Stimulated activated CD4-positive, alpha-beta T cell treated with anti-CD3 and anti-CD28 coated beads, Interleukin-12 subunit alpha, Interleukin-12 subunit beta, amount 100 ng/mL, for 48 hours (primary cell): Measurements from ENCODE around the gene CDX4.
"Not testable (repeated sequence)": the region's sequence is repeated elsewhere in the genome, so short reads cannot be mapped to it uniquely, and the experiment has no call there.

Experiments used
- DNase-seq, 3 donors: peaks; one replicate each; pipeline ENCODE4 v3.0.0-alpha.2; 2020; ENCODE audit warnings: low read depth in 2 of 3, low spot score in 1 of 3

Gene CDX4, protein sequence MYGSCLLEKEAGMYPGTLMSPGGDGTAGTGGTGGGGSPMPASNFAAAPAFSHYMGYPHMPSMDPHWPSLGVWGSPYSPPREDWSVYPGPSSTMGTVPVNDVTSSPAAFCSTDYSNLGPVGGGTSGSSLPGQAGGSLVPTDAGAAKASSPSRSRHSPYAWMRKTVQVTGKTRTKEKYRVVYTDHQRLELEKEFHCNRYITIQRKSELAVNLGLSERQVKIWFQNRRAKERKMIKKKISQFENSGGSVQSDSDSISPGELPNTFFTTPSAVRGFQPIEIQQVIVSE

DNA sequence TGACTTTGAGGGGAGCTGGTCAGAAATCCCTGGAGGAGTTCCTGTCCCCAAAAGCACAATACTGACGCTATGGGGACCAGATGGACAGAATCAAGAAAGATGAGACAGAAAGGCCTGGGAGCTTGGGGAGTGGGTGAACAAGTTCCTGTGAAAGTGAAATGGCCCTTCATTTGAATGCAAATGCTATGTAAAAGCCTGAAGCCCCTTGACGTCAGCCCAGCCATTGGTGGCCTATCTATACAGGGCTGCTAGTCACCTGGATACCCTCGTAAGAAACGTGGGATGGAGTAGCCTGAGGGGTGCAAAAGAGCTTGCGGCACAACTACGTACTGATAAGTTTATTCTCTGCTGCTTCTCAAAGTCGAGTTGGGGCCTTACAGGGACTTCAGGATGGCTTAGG lies at the start of gene CDX4:
Gene CDX4 (plus strand): TSS at position 223 of the 400 bp plus-strand sequence. CDS start 201 bp downstream, outside the sequence.
- no peak for DNase-seq

DNA sequence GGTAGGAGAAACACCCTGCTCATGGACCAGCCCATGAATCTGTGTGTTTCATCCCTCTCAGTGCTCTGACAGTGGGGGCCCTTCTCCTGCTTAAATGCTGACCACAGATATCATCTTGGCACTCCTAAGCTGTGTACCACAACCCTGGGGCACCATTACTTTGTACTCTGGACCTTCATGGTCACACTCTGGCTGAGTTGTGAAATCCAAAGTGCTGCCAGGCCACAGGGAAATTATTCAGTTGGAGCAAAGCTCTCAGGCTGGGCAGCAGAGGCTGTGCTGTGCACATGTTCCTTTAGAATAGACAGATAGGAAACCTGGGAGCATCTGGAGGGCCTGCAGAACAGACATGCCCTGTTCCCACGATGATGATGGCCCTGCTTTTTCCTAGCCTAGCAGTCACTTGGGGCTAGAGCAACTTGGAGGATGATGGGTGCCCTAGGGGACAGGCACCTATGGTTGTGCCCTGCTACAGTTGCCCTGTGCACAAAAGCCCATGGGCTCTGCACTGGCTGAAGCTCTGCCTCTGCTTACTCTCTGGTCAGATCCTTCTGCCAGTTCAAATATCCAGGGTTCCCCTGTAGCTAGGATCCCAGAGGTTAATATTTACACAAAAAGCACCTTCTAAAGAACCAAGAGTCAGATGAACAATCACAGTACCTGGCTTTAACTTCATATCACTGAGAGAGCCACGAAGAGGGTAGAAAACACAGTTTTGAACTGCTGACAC lies 48.5 kb upstream of the CDX4 start:
- DNase-seq: no peak

DNA sequence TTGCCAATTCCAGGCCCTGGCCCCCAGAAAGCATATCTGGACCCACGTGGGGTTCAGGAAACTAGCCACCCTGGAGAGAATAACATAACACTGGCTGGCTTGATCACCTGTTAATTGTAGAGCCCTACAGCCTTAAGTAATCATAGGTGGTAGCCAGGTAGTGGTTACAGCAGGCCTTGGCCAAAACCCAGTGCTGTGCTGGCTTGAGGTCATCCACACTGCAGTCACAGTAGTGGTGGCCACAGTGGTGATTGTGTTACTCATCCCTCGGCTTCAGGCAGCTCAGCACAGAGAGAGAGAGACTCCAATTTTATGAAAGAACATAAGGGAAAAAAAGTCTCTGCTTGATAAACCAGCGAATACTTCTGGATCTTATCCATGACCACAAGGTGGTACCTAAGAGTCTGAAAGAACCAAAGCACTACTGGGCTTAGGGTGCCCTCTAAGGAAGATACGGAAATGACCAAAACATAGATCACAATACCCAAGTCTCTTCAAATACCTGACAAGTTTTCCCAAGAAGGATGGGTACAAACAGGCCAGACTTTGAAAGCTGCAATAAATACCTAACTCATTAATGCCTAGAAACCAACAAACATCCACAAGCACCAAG lies 46.6 kb upstream of the CDX4 start:
- DNase-seq: no peak

DNA sequence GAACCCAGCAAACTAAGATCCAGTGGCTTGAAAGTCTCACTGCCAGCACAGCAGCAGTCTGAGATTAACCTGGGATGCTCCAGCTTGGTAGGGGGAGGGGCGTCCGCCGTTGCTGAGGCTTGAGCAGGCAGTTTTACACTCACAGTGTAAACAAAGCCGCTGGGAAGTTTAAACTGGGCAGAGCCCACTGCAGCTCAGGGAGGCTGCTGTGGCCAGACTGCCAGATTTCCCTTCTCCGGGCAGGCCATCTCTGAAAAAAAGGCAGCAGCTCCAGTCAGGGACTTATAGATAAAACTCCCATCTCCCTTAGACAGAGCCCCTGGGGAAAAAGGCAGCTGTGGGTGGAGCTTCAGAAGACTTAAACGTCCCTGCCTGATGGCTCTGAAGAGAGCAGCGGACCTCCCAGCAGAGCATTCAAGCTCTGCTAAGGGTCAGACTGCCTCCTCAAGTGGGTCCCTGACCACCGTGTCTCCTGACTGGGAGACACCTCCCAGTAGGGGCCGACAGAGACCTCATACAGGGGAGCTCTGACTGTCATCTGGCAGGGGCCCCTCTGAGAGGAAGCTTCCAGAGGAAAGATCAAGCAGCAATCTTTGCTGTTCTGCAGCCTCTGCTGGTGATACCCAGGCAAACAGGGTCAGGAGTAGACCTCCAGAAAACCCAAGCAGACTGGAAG lies 45.1 kb upstream of the CDX4 start:
- no peak for DNase-seq

DNA sequence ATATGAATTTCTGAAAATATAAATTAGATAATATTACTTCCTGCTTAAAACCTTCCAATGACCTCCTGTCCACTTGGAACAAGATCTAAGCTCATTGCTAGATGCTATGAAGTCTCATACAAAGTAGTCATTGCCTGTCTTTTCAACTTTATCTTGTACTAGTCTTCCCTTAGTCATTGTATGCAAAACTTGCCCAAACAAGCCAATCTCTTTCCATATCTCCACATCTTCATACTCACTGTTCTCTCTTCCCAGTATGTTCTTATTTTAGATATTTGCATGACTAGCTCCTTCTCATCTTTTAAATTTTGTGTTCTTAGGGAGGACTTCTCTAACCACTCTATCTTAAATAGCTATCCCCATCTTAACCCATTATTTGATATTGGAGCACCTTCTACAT lies 33.9 kb upstream of the CDX4 start:
- no peak for DNase-seq

DNA sequence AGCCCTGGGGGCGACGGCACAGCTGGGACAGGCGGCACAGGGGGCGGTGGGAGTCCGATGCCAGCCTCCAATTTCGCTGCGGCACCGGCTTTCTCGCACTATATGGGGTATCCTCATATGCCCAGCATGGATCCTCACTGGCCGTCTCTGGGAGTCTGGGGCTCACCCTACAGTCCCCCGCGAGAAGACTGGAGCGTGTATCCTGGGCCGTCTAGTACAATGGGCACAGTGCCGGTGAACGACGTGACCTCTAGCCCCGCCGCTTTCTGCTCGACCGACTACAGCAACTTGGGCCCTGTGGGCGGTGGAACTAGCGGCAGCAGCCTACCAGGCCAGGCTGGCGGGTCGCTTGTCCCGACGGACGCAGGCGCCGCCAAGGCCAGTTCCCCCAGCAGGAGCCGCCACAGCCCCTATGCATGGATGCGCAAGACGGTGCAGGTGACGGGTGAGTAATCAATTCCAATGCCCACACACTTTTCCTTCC lies 500 bp downstream of the CDX4 start:
- no peak for DNase-seq

DNA sequence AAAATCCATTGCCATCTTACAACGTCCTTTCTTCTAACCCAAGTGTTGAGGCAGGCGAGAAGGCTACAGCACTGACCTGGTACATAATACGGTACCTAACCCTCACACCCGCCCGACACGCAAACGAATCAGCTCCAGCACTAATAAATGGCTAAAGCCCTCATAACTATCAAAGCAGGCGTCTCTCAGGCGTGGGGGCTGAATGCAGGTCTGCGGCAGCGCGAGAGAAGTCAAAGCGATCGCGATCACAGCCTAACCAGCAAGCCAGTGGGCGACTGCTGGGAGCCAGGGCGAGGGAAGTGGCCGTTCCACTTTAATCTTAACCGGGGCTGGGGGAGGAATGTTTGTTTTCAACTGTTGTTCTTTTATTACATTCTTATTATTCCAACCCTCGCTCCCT lies 1.5 kb downstream of the CDX4 start:
- DNase-seq: no peak

DNA sequence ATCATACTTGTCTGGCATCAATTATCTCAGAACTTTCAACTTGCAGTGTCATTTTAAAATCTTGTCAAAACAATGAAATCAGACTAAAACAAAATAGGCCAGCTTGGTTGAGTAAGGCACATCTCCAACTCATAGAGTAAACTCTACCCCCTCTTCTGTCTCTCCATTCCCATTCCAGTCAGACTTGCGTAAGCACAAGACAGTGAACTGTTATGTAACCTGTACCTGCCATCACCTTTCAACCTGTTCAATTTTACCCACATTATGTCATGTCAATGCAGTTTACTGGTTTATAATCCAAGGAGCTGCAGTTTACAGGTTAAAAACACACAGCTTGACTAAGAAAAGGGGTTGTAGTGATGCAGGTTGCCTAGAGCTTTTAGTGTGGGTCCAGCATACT lies 8.3 kb downstream of the CDX4 start:
- DNase-seq: no peak

DNA sequence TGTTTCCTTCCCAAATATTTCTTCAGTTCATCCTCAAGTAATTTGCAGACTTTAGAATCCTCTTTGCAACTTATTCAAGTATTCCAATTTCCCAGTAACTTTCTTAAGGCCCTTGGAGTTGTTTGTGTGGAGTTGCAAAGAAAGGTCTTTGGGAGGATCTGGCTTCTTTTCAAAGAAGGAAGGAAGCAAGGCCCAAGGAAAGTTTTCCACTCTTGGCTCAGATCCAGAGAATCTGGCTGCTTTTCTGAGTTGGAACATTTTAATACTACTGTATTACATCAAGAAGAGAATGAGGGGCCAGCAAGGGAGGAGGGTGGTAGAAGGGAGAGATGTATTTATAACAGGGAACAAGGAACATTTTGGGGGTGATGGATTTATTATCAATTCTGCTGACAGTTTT lies 10.5 kb downstream of the CDX4 start:
- no peak for DNase-seq

DNA sequence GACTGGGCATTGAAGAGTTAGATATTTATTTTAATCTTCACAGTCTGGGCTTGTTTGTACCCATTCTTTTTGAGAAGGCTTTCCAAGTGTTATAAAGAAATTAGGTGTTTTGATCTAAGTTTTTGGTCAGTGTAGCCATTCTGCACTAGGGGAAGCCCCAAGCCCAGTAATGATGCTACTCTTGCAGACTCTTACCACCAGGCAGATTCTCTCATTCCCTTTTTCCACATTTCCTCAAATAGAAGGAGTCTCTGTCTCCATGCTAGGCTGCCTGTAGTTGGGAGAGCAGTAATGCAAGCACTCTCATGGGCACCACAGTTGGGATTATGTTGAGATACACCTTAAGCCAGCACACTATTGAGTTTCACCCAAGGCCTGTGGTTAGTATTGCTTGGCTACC lies 21.5 kb downstream of the CDX4 start:
- DNase-seq: no peak

DNA sequence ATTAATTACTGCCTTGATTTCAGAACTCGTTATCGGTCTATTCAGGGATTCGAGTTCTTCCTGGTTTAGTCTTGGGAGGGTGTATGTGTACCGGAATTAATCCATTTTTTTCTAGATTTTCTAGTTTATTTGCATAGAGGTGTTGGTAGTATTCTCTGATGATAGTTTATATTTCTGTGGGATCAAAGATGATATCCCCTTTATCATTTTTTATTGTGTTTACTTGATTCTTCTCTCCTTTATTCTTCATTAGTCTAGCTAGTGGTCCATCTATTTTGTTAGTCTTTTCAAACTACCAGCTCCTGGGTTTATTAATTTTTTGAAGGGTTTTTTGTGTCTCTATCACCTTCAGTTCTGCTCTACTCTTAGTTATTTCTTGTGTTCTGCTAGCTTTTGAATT lies 32.1 kb downstream of the CDX4 start:
- DNase-seq: no peak

DNA sequence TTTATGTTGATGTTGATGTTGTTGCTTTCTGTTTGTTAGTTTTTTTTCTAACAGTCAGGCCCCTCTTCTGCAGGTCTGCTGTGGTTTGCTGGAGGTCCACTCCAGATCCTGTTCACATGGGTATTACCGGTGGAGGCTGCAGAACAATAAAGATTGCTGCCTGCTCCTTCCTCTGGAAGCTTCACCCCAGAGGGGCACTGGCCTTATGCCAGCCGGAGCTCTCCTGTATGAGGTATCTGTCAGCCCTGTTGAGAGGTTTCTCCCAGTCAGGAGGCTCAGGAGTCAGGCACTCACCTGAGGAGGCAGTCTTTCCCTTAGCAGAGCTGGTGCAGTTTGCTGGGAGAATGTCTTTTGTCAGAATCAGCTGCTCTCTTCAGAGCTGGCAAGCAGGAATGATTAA lies 34.7 kb downstream of the CDX4 start:
- DNase-seq: no peak

DNA sequence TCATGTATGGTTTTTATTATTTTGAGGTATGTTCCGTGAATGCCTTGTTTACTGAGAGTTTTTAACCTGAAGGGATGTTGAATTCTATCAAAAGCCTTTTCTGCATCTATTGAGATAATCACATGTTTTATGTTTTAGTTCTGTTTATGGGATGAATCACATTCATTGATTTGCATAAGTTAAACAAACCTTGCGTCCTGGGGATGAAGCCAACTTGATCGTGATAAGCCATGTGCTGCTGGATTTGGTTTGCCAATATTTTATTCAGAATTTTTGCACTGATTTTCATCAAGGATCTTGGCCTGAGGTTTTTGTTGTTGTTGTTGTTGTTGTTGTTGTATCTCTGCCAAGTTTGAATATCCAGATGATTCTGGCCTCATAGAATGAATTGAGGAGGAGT lies 43.8 kb downstream of the CDX4 start:
- DNase-seq: no peak

DNA sequence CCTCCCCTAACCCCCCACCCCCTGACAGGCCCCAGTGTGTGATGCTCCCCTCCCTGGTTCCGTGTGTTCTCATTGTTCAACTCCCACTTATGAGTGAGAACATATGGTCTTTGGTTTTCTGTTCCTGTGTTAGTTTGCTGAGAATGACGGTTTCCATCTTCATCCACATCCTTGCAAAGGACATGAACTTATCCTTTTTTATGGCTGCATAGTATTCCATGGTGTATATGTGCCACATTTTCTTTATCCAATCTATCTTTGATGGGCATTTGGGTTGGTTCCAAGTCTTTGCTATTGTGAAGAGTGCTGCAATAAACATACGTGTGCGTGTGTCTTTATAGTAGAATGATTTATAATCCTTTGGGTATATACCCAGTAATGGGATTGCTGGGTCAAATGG lies 45.3 kb downstream of the CDX4 start:
- DNase-seq: not testable (repeated sequence)
